Measurements from ENCODE around the gene OBSL1. TPM values are rescaled to one million over a fixed set of nuclear protein-coding genes. Genes with fewer than 3 reads are reported as not detected.

The OBSL1 gene
- total and polyA plus RNA-seq, 2 donors (not counting 3 experiments of a cell fraction or from before 2014, with no cell fraction given), result 16.7 to 20.7 TPM

DNA sequence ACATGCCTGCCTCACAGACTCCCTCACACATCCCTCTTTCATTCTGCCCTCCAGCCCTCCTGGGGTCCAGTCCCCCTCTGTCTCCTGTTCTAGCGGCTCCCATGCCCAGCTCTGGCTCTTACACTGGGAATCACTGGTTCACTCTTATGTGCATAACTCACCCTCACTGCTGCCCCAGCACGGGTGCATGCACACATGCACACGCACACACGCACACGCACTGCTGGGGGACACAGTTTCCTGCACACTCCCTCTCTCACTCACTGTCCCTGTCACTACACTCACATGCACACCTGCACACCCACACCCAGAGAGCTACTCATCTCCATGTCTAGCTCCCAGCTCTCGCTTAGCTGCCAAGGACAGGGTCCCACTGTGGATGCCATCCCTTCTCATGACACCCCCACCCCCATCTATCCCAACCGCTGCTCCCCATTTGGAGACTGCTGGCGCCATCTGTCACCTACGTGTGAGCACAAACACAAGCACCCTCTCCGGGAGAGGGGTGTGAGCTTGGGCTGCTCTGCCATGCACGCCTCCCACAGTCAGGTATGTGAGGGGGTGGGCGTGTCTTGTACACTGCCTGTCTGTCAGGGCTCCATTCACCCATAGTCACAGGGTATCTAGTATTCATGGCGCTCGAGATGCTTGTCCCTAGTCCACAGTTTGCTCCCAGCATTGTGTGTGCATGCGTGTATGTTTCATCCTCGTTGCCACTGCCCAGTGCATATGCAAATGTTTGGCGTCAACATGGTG is 55.3 kb downstream of the OBSL1 start:
- H3K9me3 ChIP-seq (replicated peaks; ENCODE audit: control insufficient read depth, insufficient read depth, low read length), result no peaks in the 10 kb centered on the region
- FAIRE-seq (no peak), DNase-seq (ENCODE audit: low read depth, low spot score) (no peak)
- TF ChIP-seq POLR2A (IDR thresholded peaks at IDR 0.05; ENCODE audit: low read depth, low read length) (no peak), EZH2 (IDR thresholded peaks at IDR 0.05; ENCODE audit: borderline replicate concordance, low read depth, low read length, severe bottlenecking) (no peak), MYC (IDR thresholded peaks at IDR 0.05; ENCODE audit: low read depth, low read length) (no peak), GATA2 (IDR thresholded peaks at IDR 0.05; ENCODE audit: insufficient read depth, insufficient read length, low read depth, low read length) (no peak), JUN (IDR thresholded peaks at IDR 0.05; ENCODE audit: borderline replicate concordance, insufficient read depth, insufficient read length, low read depth) (no peak), POLR2AphosphoS5 (IDR thresholded peaks at IDR 0.05; ENCODE audit: insufficient read depth, low read depth, low read length) (no peak), FOS (IDR thresholded peaks at IDR 0.05; ENCODE audit: borderline replicate concordance, insufficient read depth, low read length) (no peak)
- TF ChIP-seq, protein P1, sequence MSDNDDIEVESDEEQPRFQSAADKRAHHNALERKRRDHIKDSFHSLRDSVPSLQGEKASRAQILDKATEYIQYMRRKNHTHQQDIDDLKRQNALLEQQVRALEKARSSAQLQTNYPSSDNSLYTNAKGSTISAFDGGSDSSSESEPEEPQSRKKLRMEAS (IDR thresholded peaks at IDR 0.05; ENCODE audit: insufficient read depth, insufficient read length), result no peak
- TF ChIP-seq, protein P2, sequence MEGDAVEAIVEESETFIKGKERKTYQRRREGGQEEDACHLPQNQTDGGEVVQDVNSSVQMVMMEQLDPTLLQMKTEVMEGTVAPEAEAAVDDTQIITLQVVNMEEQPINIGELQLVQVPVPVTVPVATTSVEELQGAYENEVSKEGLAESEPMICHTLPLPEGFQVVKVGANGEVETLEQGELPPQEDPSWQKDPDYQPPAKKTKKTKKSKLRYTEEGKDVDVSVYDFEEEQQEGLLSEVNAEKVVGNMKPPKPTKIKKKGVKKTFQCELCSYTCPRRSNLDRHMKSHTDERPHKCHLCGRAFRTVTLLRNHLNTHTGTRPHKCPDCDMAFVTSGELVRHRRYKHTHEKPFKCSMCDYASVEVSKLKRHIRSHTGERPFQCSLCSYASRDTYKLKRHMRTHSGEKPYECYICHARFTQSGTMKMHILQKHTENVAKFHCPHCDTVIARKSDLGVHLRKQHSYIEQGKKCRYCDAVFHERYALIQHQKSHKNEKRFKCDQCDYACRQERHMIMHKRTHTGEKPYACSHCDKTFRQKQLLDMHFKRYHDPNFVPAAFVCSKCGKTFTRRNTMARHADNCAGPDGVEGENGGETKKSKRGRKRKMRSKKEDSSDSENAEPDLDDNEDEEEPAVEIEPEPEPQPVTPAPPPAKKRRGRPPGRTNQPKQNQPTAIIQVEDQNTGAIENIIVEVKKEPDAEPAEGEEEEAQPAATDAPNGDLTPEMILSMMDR (IDR thresholded peaks at IDR 0.05; ENCODE audit: extremely low read depth in 1 of 2, insufficient read depth in 1 of 2, low read depth in 1 of 2, low read length in 2 of 2), result no peak
- dilution Hi-C loops (cut with MboI; ENCODE audit: extremely low pct_ligation_motif_present, low sequenced_read_pairs), result no loop called here
- H3K9ac ChIP-seq (replicated peaks; ENCODE audit: extremely low read depth, insufficient read depth, low read length), result no peak overlapping the region
- CTCF ChIA-PET, result interaction anchor here (1.9 to 6.6 kb wide), 3 partner anchors 11 to 21 kb away, joined by 7 to 39 read pairs (median 8); a partner anchor contains a TSS
- H3K79me2 ChIP-seq (ENCODE audit: control insufficient read depth, insufficient read depth, low read length), result no peaks in the 10 kb centered on the region
- no peaks in the 10 kb centered on the region for H4K20me1 ChIP-seq (replicated peaks; ENCODE audit: control insufficient read depth, extremely low read depth, insufficient read depth, low read length)
- no peak overlapping the region for H3K4me2 ChIP-seq (ENCODE audit: insufficient read depth, low read length)
- no peaks in the 10 kb centered on the region for H3K36me3 ChIP-seq (ENCODE audit: control insufficient read depth in 2 of 2, extremely low read depth in 1 of 2, insufficient read depth in 2 of 2, low read length in 2 of 2)
- POLR2A ChIA-PET, result interaction anchor here (1.2 kb wide), 1 partner anchor 17 kb away, joined by 4 read pairs; the partner anchor contains the start of gene GMPPA
- no peaks in the 10 kb centered on the region for H3K4me1 ChIP-seq (ENCODE audit: control insufficient read depth, extremely low read depth, insufficient read depth, low read length)
- no peak overlapping the region for H3K27ac ChIP-seq (ENCODE audit: insufficient read depth, low read depth, low read length)
- intact Hi-C loops (cut with micrococcal nuclease), result no loop called here
- H3K4me3 ChIP-seq (replicated peaks in 1 of 3; ENCODE audit: insufficient read depth in 1 of 3, low read depth in 1 of 3, low read length in 3 of 3), result no peak overlapping the region
- H2AFZ ChIP-seq (ENCODE audit: low read depth, low read length), result no peak overlapping the region
- no TSS peak for BruUV-seq (replicated peaks)
- peaks cover 55 to 62% of the 10 kb centered on the region in 2 experiments for H3K27me3 ChIP-seq (ENCODE audit: control insufficient read depth in 2 of 2, insufficient read depth in 2 of 2, low read length in 2 of 2)
- H3K9me1 ChIP-seq (replicated peaks; ENCODE audit: control insufficient read depth, extremely low read depth, insufficient read depth, low read length), result no peaks in the 10 kb centered on the region

All from endothelial cell of umbilical vein (primary cell).